Measurements from ENCODE around the gene ADCK1. TPM values are rescaled to one million over a fixed set of nuclear protein-coding genes. Genes with fewer than 3 reads are reported as not detected.
"Not testable (repeated sequence)": the region's sequence is repeated elsewhere in the genome, so short reads cannot be mapped to it uniquely, and the experiment has no call there.

The ADCK1 gene
- total and polyA plus RNA-seq, 2 donors (not counting 1 experiment from before 2014, with no cell fraction given): 10.6 to 18.3 TPM

- no peak overlapping the region for H3K27ac Mint-ChIP-seq
- WGBS (ENCODE audit: insufficient coverage): 88% methylated on average over 2 of the region's 5 CpGs
- POLR2A ChIA-PET: no interaction called here
- Histone ChIP-seq H3K9me3 (ENCODE audit: control extremely low read depth in 1 of 3, control insufficient read depth in 2 of 3, insufficient read depth in 1 of 3, low read length in 2 of 3) (peaks cover 0 to 24% (median 0%) of the 10 kb centered on the region in 3 donors), H3K9ac (ENCODE audit: low read length) (no peak overlapping the region), H3K27ac (ENCODE audit: low read length in 2 of 2) (no peak overlapping the region), H2AFZ (ENCODE audit: insufficient read depth, low read depth, low read length, poor library complexity, severe bottlenecking) (no peak overlapping the region), H3K4me3 (ENCODE audit: control extremely low read depth in 1 of 5, extremely low read depth in 1 of 5, insufficient read depth in 1 of 5, low read depth in 2 of 5, low read length in 4 of 5) (no peak overlapping the region), H3K4me1 (ENCODE audit: control insufficient read depth in 2 of 2, insufficient read depth in 2 of 2, low read length in 2 of 2) (no peaks in the 10 kb centered on the region), H3K79me2 (ENCODE audit: control insufficient read depth, insufficient read depth, low read length) (no peaks in the 10 kb centered on the region), H4K20me1 (ENCODE audit: control insufficient read depth, insufficient read depth, low read length, poor library complexity, severe bottlenecking) (no peaks in the 10 kb centered on the region), H3K27me3 (replicated peaks in 1 of 4; ENCODE audit: control extremely low read depth in 1 of 4, control insufficient read depth in 3 of 4, insufficient read depth in 4 of 4, low read length in 3 of 4) (no peaks in the 10 kb centered on the region), H3K36me3 (replicated peaks in 1 of 2; ENCODE audit: control extremely low read depth in 1 of 2, control insufficient read depth in 1 of 2, extremely low read depth in 1 of 2, insufficient read depth in 2 of 2, low read length in 1 of 2) (no peaks in the 10 kb centered on the region), H3K4me2 (replicated peaks; ENCODE audit: low read depth, low read length, poor library complexity, severe bottlenecking) (no peak overlapping the region)
- H3K27me3 Mint-ChIP-seq: peaks cover 3% of the 10 kb centered on the region
- intact Hi-C loops (cut with micrococcal nuclease): no loop called here
- ATAC-seq (ENCODE audit: low read depth) (no peak), DNase-seq (no peak)
- CTCF ChIA-PET: no interaction called here
- no peak overlapping the region for H3K4me3 Mint-ChIP-seq
- H3K4me1 Mint-ChIP-seq: no peaks in the 10 kb centered on the region
- peaks cover 6% of the 10 kb centered on the region for H3K9me3 Mint-ChIP-seq (ENCODE audit: insufficient read depth)
- TF ChIP-seq EZH2 (IDR thresholded peaks at IDR 0.05; ENCODE audit: borderline replicate concordance, insufficient read depth, low read depth, low read length, poor library complexity, severe bottlenecking): no peak
- TF ChIP-seq CTCF (IDR thresholded peaks at IDR 0.05): no peak
Observed at GRCh38 chr14:77950371-77951063, 150.6 kb downstream of the ADCK1 start.

- Histone ChIP-seq H3K27ac (ENCODE audit: low read length in 2 of 2) (no peak overlapping the region), H3K4me3 (ENCODE audit: control extremely low read depth in 1 of 5, extremely low read depth in 1 of 5, insufficient read depth in 1 of 5, low read depth in 2 of 5, low read length in 4 of 5) (no peak overlapping the region), H3K4me2 (replicated peaks; ENCODE audit: low read depth, low read length, poor library complexity, severe bottlenecking) (no peak overlapping the region), H4K20me1 (ENCODE audit: control insufficient read depth, insufficient read depth, low read length, poor library complexity, severe bottlenecking) (no peaks in the 10 kb centered on the region), H3K9me3 (ENCODE audit: control extremely low read depth in 1 of 3, control insufficient read depth in 2 of 3, insufficient read depth in 1 of 3, low read length in 2 of 3) (peaks cover 0 to 15% (median 0%) of the 10 kb centered on the region in 3 donors), H3K4me1 (ENCODE audit: control insufficient read depth in 2 of 2, insufficient read depth in 2 of 2, low read length in 2 of 2) (no peaks in the 10 kb centered on the region), H3K36me3 (replicated peaks in 1 of 2; ENCODE audit: control extremely low read depth in 1 of 2, control insufficient read depth in 1 of 2, extremely low read depth in 1 of 2, insufficient read depth in 2 of 2, low read length in 1 of 2) (no peaks in the 10 kb centered on the region), H2AFZ (ENCODE audit: insufficient read depth, low read depth, low read length, poor library complexity, severe bottlenecking) (no peak overlapping the region), H3K27me3 (replicated peaks in 1 of 4; ENCODE audit: control extremely low read depth in 1 of 4, control insufficient read depth in 3 of 4, insufficient read depth in 4 of 4, low read length in 3 of 4) (no peaks in the 10 kb centered on the region), H3K9ac (ENCODE audit: low read length) (no peak overlapping the region), H3K79me2 (ENCODE audit: control insufficient read depth, insufficient read depth, low read length) (no peaks in the 10 kb centered on the region)
- no peak for TF ChIP-seq CTCF (IDR thresholded peaks at IDR 0.05)
- TF ChIP-seq EZH2 (IDR thresholded peaks at IDR 0.05; ENCODE audit: borderline replicate concordance, insufficient read depth, low read depth, low read length, poor library complexity, severe bottlenecking): no peak
- Mint-ChIP-seq H3K27me3 (peaks cover 8% of the 10 kb centered on the region), H3K4me3 (no peak overlapping the region), H3K27ac (no peak overlapping the region), H3K9me3 (ENCODE audit: insufficient read depth) (no peaks in the 10 kb centered on the region), H3K4me1 (no peaks in the 10 kb centered on the region)
- 85% methylated on average over 8 of the region's 13 CpGs for WGBS (ENCODE audit: insufficient coverage)
- CTCF ChIA-PET: no interaction called here
- DNase-seq (no peak), ATAC-seq (ENCODE audit: low read depth) (no peak)
- intact Hi-C loops (cut with micrococcal nuclease): no loop called here
- POLR2A ChIA-PET: no interaction called here
Observed at GRCh38 chr14:77955816-77956484, 156.0 kb downstream of the ADCK1 start.

- H3K79me2 ChIP-seq (ENCODE audit: control insufficient read depth, insufficient read depth, low read length); H3K27me3 ChIP-seq (replicated peaks in 1 of 4; ENCODE audit: control extremely low read depth in 1 of 4, control insufficient read depth in 3 of 4, insufficient read depth in 4 of 4, low read length in 3 of 4); H3K27ac ChIP-seq (ENCODE audit: low read length in 2 of 2); H3K4me1 ChIP-seq (ENCODE audit: control insufficient read depth in 2 of 2, insufficient read depth in 2 of 2, low read length in 2 of 2); H3K27me3 Mint-ChIP-seq; H3K36me3 ChIP-seq (replicated peaks in 1 of 2; ENCODE audit: control extremely low read depth in 1 of 2, control insufficient read depth in 1 of 2, extremely low read depth in 1 of 2, insufficient read depth in 2 of 2, low read length in 1 of 2); H3K4me1 Mint-ChIP-seq; ATAC-seq (ENCODE audit: low read depth); H2AFZ ChIP-seq (ENCODE audit: insufficient read depth, low read depth, low read length, poor library complexity, severe bottlenecking); DNase-seq; intact Hi-C loops (cut with micrococcal nuclease); H3K27ac Mint-ChIP-seq; H3K9me3 ChIP-seq (ENCODE audit: control extremely low read depth in 1 of 3, control insufficient read depth in 2 of 3, insufficient read depth in 1 of 3, low read length in 2 of 3); H4K20me1 ChIP-seq (ENCODE audit: control insufficient read depth, insufficient read depth, low read length, poor library complexity, severe bottlenecking); H3K4me3 Mint-ChIP-seq; CTCF ChIA-PET; H3K4me3 ChIP-seq (ENCODE audit: control extremely low read depth in 1 of 5, extremely low read depth in 1 of 5, insufficient read depth in 1 of 5, low read depth in 2 of 5, low read length in 4 of 5); H3K9ac ChIP-seq (ENCODE audit: low read length); H3K9me3 Mint-ChIP-seq (ENCODE audit: insufficient read depth); H3K4me2 ChIP-seq (replicated peaks; ENCODE audit: low read depth, low read length, poor library complexity, severe bottlenecking); POLR2A ChIA-PET: not testable (repeated sequence)
- WGBS (ENCODE audit: insufficient coverage): 100% methylated on average over 2 of the region's 3 CpGs
Observed at GRCh38 chr14:77959686-77960085, 159.8 kb downstream of the ADCK1 start.

Measured in B cell (primary cell).